ENCODE measurements around the gene DOCK1.

The DOCK1 gene

DNA sequence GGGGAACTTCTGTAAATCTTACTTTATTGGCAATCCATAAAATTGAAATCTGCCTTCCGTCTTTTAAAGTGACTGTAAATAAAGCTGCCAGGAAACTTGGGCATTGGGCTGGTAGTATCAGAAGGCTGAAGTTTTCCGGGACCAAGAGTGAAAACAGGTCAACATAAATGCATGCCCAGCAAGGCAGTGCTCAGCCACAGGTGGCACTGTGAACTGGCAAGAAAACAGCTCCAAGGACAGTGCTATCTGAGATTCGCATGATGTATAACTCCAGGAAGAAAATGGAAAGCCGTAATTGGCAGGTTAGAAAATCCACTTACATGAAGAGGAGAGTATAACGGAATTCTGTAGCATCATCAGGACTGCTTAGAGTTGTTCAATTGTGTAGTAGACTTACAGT lies 293.1 kb downstream of the DOCK1 start:
- DNase-seq (ENCODE audit: low read depth): no peak
- no peak overlapping the region for H3K4me3 ChIP-seq (replicated peaks; ENCODE audit: low read depth, low read length)
- TF ChIP-seq, protein P1, sequence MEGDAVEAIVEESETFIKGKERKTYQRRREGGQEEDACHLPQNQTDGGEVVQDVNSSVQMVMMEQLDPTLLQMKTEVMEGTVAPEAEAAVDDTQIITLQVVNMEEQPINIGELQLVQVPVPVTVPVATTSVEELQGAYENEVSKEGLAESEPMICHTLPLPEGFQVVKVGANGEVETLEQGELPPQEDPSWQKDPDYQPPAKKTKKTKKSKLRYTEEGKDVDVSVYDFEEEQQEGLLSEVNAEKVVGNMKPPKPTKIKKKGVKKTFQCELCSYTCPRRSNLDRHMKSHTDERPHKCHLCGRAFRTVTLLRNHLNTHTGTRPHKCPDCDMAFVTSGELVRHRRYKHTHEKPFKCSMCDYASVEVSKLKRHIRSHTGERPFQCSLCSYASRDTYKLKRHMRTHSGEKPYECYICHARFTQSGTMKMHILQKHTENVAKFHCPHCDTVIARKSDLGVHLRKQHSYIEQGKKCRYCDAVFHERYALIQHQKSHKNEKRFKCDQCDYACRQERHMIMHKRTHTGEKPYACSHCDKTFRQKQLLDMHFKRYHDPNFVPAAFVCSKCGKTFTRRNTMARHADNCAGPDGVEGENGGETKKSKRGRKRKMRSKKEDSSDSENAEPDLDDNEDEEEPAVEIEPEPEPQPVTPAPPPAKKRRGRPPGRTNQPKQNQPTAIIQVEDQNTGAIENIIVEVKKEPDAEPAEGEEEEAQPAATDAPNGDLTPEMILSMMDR (IDR thresholded peaks at IDR 0.05; ENCODE audit: low read length, missing control alignments): peak; percentile 7

DNA sequence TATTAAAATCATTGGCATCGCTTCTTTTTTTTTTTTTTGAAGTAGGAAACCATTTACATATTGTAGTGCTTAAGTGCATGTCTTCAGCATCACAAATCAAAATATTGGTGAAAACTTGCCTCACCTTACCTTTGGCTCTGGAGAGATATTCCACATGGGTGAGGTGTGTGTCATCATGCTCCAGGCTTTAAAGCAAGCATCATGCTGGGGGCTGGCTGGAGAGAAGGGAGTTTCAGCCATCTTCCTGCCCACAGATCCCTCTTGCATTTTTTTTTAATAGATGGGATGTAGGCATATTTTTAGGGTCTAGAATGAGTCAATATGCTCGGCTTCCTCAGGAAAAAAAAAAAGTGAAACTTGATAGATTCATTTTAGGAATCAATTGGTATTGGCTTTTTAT lies 293.5 kb downstream of the DOCK1 start:
- no peak for DNase-seq (ENCODE audit: low read depth)
- TF ChIP-seq, protein P1 (IDR thresholded peaks at IDR 0.05; ENCODE audit: low read length, missing control alignments): no peak
- no peak overlapping the region for H3K4me3 ChIP-seq (replicated peaks; ENCODE audit: low read depth, low read length)

DNA sequence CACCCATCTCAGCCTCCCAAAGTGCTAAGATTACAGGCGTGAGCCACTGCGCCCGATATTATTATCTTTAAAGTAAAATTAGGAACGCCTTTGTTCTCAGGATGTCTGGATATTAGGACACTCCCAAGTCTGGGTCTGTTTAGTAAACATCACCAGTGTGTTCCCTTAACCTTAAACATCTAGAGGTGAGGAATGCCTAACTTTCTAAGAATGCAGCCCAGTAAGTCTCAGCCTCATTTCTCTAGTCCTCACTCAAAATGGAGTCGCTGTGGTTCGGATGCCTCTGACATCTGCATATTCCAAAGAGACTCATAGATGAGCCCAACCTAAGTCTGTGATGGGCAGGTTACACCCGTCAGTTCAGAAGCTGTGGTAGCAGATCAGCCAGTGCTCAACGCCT lies 295.4 kb downstream of the DOCK1 start:
- H3K4me3 ChIP-seq (replicated peaks; ENCODE audit: low read depth, low read length): no peak overlapping the region
- no peak for DNase-seq (ENCODE audit: low read depth)
- TF ChIP-seq, protein P1 (IDR thresholded peaks at IDR 0.05; ENCODE audit: low read length, missing control alignments): no peak

DNA sequence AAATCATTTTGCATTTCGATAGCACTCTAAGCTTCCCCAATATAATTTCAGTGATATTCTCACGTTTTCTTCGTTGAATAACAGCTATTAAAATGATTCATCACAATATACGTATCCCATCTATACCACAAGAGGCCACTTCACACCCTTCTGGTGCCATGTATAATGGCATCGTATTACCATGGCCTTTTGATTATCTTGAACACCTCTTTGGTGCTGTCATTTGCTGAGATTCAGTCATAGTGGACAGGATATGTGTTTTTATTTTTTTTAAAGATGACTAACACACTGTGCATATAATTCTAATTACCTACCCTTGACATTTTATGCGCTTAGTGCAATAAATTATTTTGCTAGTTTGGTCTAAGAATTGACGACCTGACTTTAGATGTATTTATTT lies 297.8 kb downstream of the DOCK1 start:
- TF ChIP-seq, protein P1 (IDR thresholded peaks at IDR 0.05; ENCODE audit: low read length, missing control alignments): no peak
- DNase-seq (ENCODE audit: low read depth): no peak
- no peak overlapping the region for H3K4me3 ChIP-seq (replicated peaks; ENCODE audit: low read depth, low read length)

DNA sequence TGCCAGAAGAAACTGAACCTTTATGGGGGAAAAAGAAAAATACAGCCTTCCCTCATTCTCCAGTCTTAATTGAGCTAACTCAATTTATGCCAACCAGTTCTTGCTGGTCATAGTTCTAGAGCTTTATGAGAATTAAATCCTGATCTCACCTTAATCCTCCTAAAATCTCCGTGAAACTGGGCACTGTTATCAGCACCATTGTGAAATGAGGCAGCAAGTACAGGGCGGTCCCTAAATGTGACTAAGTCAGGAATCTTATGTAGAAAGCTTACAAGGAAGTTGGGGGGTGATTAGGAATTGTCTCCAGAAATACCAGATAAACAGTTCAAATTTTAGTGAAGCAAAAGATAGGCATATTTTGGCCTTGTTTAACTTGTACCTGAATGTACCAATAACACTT lies 301.9 kb downstream of the DOCK1 start:
- DNase-seq (ENCODE audit: low read depth): peak; percentile 48
- H3K4me3 ChIP-seq (replicated peaks; ENCODE audit: low read depth, low read length): no peak overlapping the region
- TF ChIP-seq, protein P1 (IDR thresholded peaks at IDR 0.05; ENCODE audit: low read length, missing control alignments): no peak

DNA sequence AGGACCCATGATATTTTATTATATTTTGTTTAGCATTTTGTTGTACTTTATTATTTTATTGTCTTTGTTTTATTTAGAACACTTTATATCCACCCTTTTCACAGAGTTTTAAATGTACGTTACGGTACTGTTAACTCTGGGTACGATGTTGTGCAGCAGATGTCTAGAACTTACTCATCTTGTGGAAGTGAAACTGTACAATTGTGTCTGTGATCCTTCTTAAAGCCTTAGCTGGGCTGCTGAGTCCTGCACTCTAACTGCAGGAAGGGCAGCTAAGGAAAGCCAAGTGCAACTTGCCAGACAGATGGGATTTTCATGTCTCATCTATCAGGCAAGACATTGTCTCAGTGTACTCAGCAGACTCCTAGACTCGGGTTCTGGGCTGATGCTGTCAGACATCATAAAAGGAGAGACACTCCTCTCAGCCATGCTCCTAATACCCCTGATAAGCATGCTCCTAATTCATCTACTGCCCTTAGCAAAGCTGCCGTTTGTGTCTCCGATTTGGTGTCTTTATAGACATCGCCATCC lies 305.8 kb downstream of the DOCK1 start:
- TF ChIP-seq, protein P1 (IDR thresholded peaks at IDR 0.05; ENCODE audit: low read length, missing control alignments): no peak
- no peak for DNase-seq (ENCODE audit: low read depth)
- H3K4me3 ChIP-seq (replicated peaks; ENCODE audit: low read depth, low read length): no peak overlapping the region

DNA sequence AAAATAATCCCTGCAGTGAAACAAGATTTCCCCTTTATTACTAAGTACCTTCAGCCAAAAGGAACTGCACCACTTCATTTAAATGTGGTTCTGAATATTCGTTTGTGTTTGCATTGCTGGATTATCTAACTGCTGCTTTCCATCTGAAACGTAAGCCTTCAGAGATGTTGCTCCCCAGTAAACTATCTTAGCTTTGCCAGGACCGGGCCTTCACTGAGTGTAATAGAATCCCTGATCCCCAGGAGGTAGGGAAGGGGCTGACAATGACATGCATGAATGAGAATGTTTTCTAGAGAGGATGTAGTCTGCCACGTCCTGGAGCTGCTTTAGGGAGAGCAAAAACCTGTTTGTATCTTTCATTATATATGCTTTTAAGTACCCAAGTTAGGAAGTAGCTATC lies 310.6 kb downstream of the DOCK1 start:
- TF ChIP-seq, protein P1 (IDR thresholded peaks at IDR 0.05; ENCODE audit: low read length, missing control alignments): no peak
- no peak for DNase-seq (ENCODE audit: low read depth)

More for the DNA sequence above, 310.6 kb downstream of the DOCK1 start:
- H3K4me3 ChIP-seq (replicated peaks; ENCODE audit: low read depth, low read length): no peak overlapping the region

Data from fibroblast of pulmonary artery (primary cell).